ENCODE results near the gene C17orf113.

C17orf113 gene

GRCh38 chr17:42072323-42073187, 22.2 kb upstream of the C17orf113 start:
- DNase-seq = no peak

- DNase-seq = no peak
These were observed 21.4 kb upstream of the C17orf113 start for GRCh38 chr17:42071810-42072209.

- no peak for DNase-seq
These were observed 18.6 kb upstream of the C17orf113 start for GRCh38 chr17:42068979-42069378.

- DNase-seq = no peak
These were observed 17.1 kb upstream of the C17orf113 start for GRCh38 chr17:42067371-42068091.

- DNase-seq = no peak
These were observed 14.8 kb upstream of the C17orf113 start for GRCh38 chr17:42065201-42065600.

- DNase-seq = no peak
These were observed 12.3 kb upstream of the C17orf113 start for GRCh38 chr17:42062681-42063080.

- no peak for DNase-seq
These were observed 11.5 kb upstream of the C17orf113 start for GRCh38 chr17:42061646-42062487.

- DNase-seq = no peak
These were observed 9.8 kb upstream of the C17orf113 start for GRCh38 chr17:42060231-42060630.

- no peak for DNase-seq
These were observed 9.4 kb upstream of the C17orf113 start for GRCh38 chr17:42059815-42060214.

GRCh38 chr17:42058063-42058462, 7.7 kb upstream of the C17orf113 start:
- no peak for DNase-seq

GRCh38 chr17:42056635-42057034, 6.2 kb upstream of the C17orf113 start:
- DNase-seq = no peak

GRCh38 chr17:42055496-42055895, 5.1 kb upstream of the C17orf113 start:
- DNase-seq = no peak

GRCh38 chr17:42055027-42055426, 4.6 kb upstream of the C17orf113 start:
- DNase-seq = no peak

- no peak for DNase-seq
These were observed 3.5 kb upstream of the C17orf113 start for GRCh38 chr17:42053731-42054500.

GRCh38 chr17:42052346-42052877, 2.0 kb upstream of the C17orf113 start:
- DNase-seq = no peak

- no peak for DNase-seq
These were observed 1.2 kb upstream of the C17orf113 start for GRCh38 chr17:42051645-42052044.

- no peak for DNase-seq
These were observed 606 bp upstream of the C17orf113 start for GRCh38 chr17:42051013-42051400.

- DNase-seq = no peak
These were observed 488 bp downstream of the C17orf113 start for GRCh38 chr17:42049834-42050392.

- no peak for DNase-seq
These were observed 3.1 kb downstream of the C17orf113 start for GRCh38 chr17:42047343-42047742.

GRCh38 chr17:42045719-42046118, 4.7 kb downstream of the C17orf113 start:
- DNase-seq = no peak

GRCh38 chr17:42042598-42043319, 7.6 kb downstream of the C17orf113 start:
- no peak for DNase-seq

Data from NCI-H1417 treated with DMSO at 0.1 percent for 48 hours (cell line).